ENCODE data around the gene ROBO1.

The ROBO1 gene

DNA sequence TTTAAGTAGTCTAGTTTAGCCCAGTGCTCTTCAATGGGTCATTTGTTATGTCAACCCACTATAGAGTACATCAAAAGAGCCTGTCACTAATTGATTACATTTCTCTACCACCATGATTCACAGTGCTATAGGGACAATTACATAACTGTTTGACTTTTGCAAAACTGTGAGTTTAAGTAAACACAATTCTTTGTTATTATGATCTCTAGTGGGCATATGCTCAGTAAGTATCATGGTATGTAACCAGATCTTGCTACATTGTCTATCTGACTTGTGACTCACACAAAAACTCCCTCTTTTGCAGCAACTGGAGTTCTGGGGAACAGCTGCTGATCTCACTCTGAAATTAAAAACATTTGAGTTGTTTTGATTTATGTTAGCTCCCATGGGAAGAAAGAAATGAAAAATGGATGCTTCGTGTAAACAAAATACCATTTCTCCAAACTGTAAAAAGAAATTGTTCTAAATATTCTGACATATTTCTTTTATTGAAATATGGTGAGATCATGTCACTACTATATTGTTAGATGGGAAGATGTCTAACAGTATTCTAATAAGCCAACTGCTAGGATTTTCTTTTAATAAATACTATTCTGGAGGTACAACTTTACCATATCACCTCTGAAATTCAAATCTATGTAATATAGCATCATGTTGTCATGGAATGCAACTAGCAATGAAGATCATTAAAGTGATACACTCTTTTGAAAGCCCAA lies 470.4 kb downstream of the ROBO1 start:
- DNase-seq, result no peak

DNA sequence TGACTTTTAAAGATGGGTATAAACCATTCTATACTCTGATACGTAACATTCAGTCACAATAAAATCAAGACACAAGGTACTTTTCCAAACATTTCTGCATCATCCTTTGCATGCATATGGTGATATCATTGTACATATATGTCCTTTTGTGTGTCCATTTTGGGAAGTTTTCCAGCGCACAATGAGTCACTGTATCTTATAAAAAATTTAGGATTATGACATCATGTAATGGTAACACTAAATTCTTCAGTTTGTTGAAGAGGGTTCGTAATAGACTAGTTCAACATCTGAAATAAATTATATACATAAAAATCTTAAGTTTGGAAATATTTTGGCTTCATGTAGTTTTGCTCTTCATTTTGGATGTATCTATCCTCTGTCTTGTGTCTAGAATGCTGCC lies 480.9 kb downstream of the ROBO1 start:
- no peak for DNase-seq

DNA sequence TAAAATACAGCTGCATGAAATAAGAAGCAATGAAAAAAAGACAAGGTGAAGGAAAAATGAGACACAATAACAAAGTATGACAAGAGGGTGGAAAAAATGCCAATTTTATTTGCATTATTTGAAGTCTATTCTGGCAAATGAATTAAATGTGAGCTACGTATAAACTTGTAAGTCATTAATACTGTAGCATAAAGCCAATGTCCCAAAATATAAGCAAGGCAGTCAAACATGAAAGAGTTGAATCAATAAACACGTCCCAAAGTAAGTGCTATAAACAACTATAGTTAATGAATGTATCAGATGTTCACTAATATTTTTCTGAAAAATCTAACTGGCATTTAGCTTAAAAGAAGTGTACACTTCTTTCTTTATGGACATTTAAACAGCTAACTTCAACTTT lies 481.9 kb downstream of the ROBO1 start:
- no peak for DNase-seq

DNA sequence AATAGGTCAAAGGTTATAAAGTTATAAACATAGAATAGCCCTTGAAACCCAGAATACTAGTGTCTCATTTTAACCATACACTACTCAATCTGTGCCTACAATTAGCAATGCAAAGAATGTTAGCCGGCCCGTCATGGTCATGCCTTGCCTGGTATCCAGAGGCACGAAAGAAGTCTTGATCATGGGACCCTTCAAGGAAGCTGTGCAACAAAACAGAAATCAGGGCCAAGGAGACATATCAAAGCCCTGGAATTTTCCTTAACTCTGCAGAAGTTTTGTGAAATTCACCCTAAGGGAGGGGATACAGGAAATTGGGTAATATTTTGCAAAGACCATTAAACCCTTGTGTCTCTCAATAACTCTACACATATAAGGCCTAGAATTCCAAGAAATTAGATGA lies 482.4 kb downstream of the ROBO1 start:
- DNase-seq, result no peak

DNA sequence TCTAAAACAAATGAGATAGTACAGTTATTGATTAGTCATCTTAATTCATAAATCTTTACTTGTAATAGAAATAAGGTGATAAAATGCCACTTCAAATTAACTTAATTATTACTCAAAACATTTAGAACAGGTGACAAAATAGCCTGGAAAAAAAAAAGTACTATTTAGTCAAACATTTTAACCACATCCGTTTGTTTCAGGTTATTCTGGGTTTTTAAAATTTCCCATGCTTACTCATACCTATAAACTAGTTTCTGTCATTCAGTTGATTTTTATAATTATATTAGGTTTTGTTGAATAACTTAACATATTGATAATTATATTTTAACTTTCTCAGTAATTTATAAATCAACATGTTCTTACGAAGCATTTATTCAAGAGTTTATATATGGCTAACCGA lies 483.0 kb downstream of the ROBO1 start:
- DNase-seq, result no peak

DNA sequence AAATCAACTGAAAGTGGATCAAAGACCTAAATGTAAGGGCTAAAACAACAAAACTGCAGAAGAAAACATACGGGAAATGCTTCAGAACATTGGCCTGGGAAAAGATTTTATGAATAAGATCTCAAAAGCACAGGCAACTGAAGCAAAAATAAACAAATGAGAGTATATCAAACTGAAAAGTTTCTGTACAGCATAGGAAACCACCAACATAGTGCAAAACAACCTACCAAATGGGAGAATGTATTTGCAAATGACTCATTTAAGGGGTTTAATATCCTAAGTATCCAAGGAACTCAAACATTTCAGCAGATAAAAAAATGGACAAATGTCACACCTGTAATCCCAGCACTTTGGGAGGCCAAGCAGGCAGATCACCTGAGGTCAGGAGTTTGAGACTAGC lies 489.1 kb downstream of the ROBO1 start:
- no peak for DNase-seq

DNA sequence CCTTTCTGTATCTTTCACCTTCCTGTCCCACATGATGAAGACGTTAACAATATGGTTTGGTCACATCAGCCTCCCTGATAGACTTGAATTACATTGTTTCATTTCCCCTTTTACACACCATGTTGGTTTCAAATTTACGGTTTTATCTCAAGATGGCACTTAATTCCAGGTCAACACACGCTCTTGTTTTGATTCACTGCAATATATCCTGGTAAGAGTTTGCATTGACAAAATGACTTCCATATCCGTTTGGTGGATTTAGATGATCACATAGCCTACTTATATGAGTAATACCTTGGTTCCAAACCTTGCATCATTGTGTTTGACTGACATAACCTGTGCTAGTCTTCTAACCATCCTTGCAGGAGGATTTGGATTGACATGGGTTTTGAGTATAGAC lies 499.4 kb downstream of the ROBO1 start:
- no peak for DNase-seq

DNA sequence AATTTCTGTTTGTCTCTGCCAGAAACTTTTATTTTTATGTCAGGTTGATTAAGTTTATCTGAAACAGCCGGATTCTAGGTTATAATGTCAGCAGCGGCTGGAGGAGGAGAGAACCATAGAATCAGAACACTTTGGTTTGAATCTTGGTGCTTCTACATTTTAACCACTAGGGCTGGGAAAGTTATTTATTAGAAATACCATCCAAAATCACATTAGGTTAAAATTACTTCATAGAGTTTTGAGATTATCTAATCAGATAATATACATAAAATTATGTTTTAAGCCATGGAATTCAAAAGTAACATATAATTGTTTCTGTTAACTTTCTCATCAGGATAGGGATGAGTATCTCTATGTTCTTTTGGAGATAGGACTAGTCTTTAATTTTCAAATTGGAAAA lies 502.9 kb downstream of the ROBO1 start:
- no peak for DNase-seq

DNA sequence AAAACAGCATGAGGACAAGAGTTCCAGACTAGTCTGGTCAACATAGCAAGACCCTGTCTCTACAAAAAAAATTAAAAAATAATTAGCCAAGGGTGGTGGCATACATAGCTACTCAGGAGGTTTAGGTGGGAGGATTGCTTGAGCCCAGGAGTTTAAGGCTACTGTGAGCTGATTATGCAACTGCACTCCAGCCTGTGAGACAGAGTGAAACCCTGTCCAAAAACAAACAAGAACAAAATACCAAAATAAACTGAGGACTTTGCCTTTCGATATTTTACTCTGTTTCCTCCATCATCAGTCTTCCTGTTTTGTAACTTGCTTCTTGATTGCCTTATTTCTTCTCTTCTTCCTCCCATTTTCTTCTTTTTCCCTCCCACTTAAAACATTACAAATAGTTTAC lies 504.4 kb downstream of the ROBO1 start:
- no peak for DNase-seq

DNA sequence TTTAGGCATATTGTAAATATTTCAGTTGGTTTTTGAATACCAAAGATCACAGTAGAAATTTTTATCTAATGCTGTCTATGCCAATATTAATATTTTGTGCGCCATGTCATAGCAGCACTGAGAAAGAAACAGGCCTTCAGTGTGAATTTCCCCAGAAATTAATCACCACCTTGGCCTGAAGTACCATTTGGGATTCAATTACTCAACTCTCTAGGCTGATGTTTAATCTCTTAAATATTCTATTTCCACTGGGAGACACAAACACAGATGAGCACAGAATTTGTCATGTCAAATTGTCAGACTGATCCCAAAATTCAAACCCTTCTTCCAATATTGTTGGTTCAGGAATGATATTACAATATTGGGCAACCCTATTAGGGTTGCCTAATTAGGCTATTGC lies 509.3 kb downstream of the ROBO1 start:
- DNase-seq, result no peak

DNA sequence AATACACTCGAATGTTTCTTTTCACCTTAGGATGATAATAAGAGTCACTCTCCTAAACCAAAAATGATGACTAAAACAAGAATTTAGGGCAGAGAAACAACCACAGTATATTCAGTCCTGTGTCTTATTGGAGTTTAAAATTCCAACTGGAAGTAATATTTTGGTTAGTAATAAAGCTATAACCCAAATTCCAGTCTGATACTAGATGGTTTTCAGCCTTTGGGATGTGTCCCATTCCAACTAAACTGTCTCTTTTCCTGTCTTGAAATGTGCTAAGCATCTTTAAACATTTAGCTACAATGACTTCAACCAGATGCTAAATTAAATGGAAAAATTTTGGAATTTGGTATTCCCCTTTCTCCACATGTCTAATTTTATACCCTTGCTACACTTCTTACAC lies 510.0 kb downstream of the ROBO1 start:
- no peak for DNase-seq

DNA sequence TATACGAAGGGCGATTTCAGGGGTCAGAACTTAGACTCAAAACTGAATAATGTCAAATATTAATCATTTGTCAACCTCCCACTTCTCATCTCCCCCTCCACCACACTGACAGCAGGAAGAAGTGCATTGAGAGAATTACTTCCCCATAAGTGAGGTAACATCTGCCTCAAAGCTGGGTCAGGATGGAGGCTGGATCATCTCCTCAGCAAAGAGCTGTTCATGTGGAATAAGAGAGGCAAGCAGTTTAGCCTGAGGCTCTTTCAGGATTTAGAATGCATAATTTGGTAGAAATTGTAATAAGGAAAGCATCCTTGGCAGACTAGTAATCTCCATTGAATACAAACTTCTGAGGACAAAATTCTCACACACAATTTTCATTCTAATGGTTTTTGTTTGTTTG lies 512.1 kb downstream of the ROBO1 start:
- peak; percentile 18 to 23 for DNase-seq

DNA sequence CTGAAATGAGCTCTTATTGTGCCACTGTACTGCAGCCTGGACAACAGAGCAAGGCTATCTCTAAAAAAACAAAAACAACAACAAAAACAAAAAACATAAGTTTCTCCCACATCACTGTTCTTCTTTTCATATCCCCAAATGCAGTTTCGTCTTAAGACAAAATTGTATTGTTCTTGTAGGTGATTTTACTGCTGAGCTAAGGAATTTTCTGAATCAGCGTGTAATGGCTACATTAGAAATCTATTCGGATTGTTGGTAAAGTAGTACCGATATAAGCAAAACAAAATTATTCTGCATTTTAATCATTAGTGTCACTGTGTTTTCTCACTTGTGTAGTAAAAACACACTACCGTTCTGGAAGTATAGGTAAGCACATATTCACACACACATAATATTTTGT lies 512.5 kb downstream of the ROBO1 start:
- no peak for DNase-seq

DNA sequence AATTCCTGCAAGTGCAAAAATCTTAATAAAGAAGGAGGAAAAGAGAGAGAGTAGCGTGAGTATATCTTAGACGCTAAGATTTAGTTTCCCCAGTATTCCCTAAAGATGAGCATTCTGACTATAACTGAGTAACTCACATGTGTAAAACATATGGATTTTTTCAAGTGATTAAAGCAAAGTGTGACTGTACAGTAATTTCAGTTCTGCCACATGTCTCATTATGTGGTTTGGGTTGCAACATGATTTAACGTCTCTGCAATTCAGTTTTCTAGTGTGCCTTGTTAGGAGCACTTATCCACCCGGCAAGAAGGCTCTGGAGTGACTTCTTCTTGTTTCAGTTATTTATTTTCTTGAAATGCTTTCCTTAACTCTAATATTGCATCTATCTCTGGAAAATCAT lies 514.1 kb downstream of the ROBO1 start:
- peak; percentile 23 to 42 for DNase-seq

DNA sequence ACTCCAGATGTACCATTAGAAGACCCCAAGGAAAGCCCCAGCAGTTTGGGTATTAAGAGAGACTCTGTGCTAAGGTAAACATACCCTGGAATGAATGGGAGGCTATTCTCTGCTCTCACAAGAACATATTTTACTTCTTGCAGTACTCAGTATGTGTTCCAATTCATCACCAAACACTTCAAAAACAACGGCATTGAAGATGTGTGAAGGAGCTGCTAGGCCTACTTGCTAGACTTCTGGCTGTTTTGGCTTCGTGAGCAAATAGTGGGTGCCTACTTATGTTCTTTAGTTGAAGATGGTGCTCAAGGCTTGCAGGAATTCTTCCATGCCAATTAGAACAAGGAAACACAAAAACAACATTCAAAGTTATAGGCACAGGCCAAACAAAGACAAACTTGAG lies 514.5 kb downstream of the ROBO1 start:
- no peak for DNase-seq

DNA sequence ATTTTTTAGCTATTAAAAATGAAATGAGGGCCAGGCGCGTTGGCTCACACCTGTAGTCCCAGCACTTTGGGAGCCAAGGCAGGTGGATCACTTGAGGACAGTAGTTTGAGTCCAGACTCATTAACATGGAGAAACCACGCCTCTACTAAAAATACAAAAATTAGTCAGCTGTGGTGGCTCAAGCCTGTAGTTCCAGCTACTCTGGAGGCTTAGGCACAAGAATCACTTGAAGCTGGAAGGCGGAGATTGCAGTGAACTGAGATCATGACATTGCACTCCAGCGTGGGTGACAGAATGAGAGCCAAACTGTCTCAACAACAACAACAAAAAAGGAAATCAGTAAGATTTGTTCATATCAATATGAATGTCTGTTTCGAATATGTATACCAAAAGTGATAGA lies 517.1 kb downstream of the ROBO1 start:
- no peak for DNase-seq

DNA sequence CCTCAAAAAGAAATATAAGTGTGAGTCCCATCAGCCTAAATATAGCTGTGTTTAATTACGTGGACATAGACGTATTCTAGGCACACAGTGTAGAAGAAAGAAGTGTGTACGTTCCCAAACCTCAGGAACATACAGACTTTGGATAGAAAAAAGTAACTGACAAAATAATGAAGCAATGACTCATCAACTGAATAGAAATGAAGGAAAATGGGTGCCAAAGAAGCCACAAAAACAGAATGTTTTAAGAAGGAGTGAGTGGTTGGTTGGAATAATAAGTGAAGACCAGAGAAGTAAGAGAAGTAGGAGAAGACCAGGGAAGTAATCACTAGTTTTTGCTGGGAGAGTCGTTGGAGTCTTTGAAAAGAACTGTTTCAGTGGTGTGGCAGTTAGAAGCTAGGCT lies 518.1 kb downstream of the ROBO1 start:
- DNase-seq, result no peak

DNA sequence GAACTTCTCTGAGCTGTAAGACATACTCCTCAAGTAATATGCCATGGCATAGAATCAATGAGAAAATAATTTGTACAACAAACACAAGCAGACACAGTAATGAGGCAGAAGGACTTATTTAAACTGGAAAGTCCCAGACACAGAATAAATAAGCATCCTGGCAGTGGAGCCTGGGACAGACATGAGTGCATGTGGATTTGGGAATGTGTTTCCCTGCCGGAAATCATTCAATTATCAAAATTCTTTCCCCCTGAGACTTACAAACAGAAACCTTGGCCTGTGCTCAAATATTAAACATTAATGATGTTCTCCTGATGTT lies 520.1 kb downstream of the ROBO1 start:
- DNase-seq, result no peak

DNA sequence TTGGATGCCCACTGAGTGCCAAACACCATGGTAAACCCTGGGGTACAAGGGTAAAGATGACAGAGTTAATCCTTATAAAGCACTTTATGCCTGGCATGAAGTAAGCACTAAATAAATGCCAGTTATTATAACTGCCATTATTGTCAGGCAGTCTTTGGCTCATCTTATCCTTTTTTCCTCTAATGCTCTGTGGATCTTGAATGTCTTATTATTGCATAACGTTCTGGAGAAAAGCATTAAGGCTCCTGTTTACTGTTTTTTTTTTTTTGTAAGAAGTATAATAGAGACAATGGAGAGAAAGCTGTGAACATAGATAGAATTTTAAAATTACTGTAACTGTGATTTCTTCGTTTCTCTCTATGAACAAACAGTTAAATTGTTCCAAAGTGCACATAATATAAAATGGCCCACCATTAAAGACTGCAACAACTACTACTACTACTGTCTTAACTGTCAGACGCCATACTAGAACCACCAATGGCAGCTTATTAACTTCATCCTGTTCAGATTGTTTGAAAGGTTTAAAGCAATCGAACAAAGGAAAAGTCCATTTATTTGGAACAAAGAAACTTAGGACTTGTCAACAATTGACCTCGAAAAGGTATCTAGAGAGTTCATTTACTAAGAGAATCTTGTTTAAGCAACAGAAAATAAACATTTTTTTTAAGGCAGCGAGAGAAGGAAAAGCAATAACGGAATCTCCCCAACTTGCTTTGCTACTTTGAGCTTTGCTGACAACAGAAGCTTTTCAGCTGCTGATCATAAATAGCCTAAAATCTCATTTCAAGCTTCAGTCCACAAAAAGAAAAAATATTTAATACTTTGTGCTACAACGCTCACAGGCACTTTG lies 520.7 kb downstream of the ROBO1 start:
- DNase-seq, result no peak

DNA sequence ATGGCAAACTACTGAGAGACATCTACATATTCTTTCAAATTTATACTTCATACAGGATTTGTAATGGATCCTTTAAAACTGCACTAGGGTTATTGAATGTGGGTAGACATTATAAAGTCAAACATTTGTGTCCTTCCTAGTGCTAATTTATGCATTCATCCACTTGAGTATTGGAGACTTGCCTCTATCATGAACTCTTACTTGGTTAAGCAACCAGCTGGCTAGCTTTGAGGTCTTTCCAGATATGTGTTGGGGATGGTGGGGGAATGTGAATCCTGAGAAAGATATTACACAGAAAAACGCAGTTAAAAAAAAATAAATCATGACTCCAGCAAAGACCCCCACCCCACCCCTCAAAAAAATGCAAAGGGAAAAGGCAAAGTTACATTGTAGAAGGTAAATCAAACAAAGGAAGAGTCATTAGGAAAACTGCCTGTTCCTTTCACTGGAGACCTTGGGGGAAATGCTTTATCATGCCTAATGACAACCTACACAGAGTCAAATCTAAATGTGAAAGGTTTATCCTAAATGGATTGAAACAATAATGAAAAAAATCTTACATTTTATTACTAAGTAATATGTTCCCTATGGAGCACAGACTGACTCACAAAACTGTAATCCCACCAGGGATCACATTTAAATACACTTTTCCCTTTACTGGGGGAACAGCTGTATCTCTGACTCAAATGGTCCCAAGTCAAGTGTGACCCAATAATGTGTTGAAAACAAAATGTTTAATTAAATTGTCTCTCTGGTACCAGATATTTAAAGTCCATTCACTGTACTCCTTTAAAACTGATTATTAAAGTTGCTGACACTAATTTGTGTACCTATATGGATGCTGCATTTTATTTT lies 522.3 kb downstream of the ROBO1 start:
- no peak for DNase-seq

DNA sequence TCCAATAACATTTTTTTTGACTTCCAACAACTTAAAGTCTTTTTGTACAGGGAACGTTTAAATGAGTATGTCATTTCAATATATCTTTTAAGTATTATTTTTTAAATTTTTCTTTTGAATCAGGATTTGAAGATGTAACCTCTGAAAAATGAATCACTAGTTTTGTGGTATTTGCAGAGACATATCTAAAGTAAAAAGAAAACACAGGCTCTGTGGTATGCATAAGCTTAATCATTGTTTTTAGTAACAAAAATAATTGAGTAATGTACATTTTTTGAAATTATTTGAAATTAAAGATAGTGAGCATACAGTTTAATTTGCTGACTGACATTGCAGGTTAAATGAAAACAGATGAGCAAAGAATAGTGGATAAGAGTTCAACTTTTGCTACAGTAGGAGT lies 531.3 kb downstream of the ROBO1 start:
- DNase-seq, result no peak

DNA sequence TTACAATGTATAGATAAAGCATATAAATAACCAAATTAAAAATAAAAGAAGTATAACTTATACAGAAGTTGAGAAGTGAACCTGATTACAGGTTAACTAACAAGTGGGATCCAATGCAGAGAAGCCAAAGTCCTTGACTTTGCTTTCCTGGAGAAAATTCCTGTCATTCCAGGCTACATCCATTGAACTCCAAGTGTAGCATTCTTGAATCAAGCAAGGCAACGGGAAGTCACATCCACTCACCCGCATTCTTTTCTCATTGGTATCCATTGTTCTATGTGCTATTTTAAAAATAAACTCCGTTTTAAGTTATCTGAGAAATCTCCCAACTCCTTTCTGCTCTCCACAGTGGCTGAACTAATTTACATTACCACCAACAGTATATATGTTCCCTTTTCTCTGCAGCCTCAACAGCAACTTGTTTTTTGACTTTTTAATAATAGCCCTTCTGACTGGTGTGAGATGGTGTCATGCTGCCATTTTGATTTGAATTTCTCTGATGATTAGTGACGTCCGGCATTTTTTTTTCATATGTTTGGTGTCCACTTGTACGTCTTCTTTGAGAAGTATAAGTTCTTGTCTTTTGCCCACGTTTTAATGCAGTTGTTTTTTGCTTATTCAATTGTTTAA lies 534.3 kb downstream of the ROBO1 start:
- no peak for DNase-seq

DNA sequence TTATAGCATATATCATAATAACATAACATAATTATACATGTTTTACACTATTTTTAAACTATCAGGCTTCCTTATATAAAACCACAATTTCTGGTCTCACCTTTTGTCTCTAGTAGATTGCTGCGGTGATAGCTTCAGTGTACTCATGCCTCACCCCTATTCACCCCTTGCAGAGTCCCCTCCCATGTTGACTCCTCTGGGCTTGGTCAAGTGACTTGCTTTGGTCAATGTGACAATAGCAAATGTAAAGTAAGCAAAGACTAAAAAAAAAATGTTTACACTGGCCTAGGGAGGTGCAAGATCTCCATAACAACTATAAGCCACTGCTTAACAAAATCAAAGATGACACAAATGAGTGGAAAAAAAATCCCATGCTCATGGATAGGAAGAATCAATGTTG lies 537.5 kb downstream of the ROBO1 start:
- no peak for DNase-seq

Data from AML-193 (cell line).